Activated CD4-positive, alpha-beta T cell treated with anti-CD3 and anti-CD28 coated beads for 1 hour (primary cell): Measurements from ENCODE around the gene CSNK1D.
A peak's percentile ranks its signal among the peaks of the same experiment; 100 is the strongest.

Experiments used
- DNase-seq: peaks from one replicate; pipeline ENCODE4 v3.0.0-alpha.2; 2020

The CSNK1D gene

GRCh38 chr17:82294064-82294773, 20.7 kb upstream of the CSNK1D start:
- DNase-seq: no peak

GRCh38 chr17:82292251-82293154, 19.0 kb upstream of the CSNK1D start:
- DNase-seq: peak; percentile 88

- no peak for DNase-seq
Observed at GRCh38 chr17:82291582-82292250, 18.2 kb upstream of the CSNK1D start.

GRCh38 chr17:82287868-82288801, 14.6 kb upstream of the CSNK1D start:
- DNase-seq: no peak

GRCh38 chr17:82287013-82287867, 13.7 kb upstream of the CSNK1D start:
- no peak for DNase-seq

GRCh38 chr17:82285141-82285540, 11.6 kb upstream of the CSNK1D start:
- DNase-seq: no peak

GRCh38 chr17:82283208-82283749, 9.8 kb upstream of the CSNK1D start:
- no peak for DNase-seq

- DNase-seq: no peak
Observed at GRCh38 chr17:82282239-82283207, 9.0 kb upstream of the CSNK1D start.

- DNase-seq: no peak
Observed at GRCh38 chr17:82281502-82282238, 8.2 kb upstream of the CSNK1D start.

GRCh38 chr17:82281076-82281475, 7.6 kb upstream of the CSNK1D start:
- DNase-seq: no peak

GRCh38 chr17:82280537-82280936, 7.0 kb upstream of the CSNK1D start:
- DNase-seq: no peak

- DNase-seq: no peak
Observed at GRCh38 chr17:82278786-82279391, 5.4 kb upstream of the CSNK1D start.

- no peak for DNase-seq
Observed at GRCh38 chr17:82278308-82278707, 4.8 kb upstream of the CSNK1D start.

- no peak for DNase-seq
Observed at GRCh38 chr17:82277851-82278250, 4.4 kb upstream of the CSNK1D start.

- DNase-seq: no peak
Observed at GRCh38 chr17:82276938-82277337, 3.4 kb upstream of the CSNK1D start.

GRCh38 chr17:82275326-82275725, 1.8 kb upstream of the CSNK1D start:
- DNase-seq: no peak

GRCh38 chr17:82274134-82275020, 877 bp upstream of the CSNK1D start:
- no peak for DNase-seq
